ENCODE data around the gene PRKAG2. TPM values are rescaled to one million over a fixed set of nuclear protein-coding genes. Genes with fewer than 3 reads are reported as not detected.

Gene PRKAG2
- total RNA-seq, 4 donors from 2014 or later = 19.5 to 30.8 (median 27.6) TPM

GRCh38 chr7:151732292-151732691 lies 144.6 kb downstream of the PRKAG2 start:
- intact Hi-C loops (cut with DNase I) = no loop called here
- 91 to 93% methylated on average over 13 of the region's 13 CpGs for WGBS, 2 donors
- DNase-seq = no peak
- Histone ChIP-seq H3K27ac (no peak overlapping the region), H3K4me3 (replicated peaks in 1 of 3) (no peak overlapping the region), H3K36me3 (no peaks in the 10 kb centered on the region), H3K27me3 (no peaks in the 10 kb centered on the region), H3K4me1 (peaks cover 16 to 28% of the 10 kb centered on the region in 2 donors), H3K9me3 (no peaks in the 10 kb centered on the region)
- no peak for TF ChIP-seq POLR2A (IDR thresholded peaks at IDR 0.05)
- no peak for TF ChIP-seq CTCF (IDR thresholded peaks at IDR 0.05)

GRCh38 chr7:151731022-151731441 lies 145.9 kb downstream of the PRKAG2 start:
- no peaks in the 10 kb centered on the region for H3K27me3 ChIP-seq
- no peak for DNase-seq
- TF ChIP-seq POLR2A (IDR thresholded peaks at IDR 0.05) = no peak
- TF ChIP-seq CTCF (IDR thresholded peaks at IDR 0.05) = no peak
- no peak overlapping the region for H3K27ac ChIP-seq
- no peaks in the 10 kb centered on the region for H3K9me3 ChIP-seq
- H3K36me3 ChIP-seq = no peaks in the 10 kb centered on the region
- 72 to 80% methylated on average over 6 to 7 of the region's 8 CpGs for WGBS, 2 donors
- intact Hi-C loops (cut with DNase I) = no loop called here
- H3K4me1 ChIP-seq = peaks cover 5 to 19% of the 10 kb centered on the region in 2 donors
- H3K4me3 ChIP-seq (replicated peaks in 1 of 3) = no peak overlapping the region

- Histone ChIP-seq H3K27ac (no peak overlapping the region), H3K36me3 (no peaks in the 10 kb centered on the region), H3K9me3 (no peaks in the 10 kb centered on the region), H3K27me3 (no peaks in the 10 kb centered on the region), H3K4me1 (peaks cover under 1 to 15% of the 10 kb centered on the region in 2 donors), H3K4me3 (replicated peaks in 1 of 3) (no peak overlapping the region)
- intact Hi-C loops (cut with DNase I) = no loop called here
- WGBS, 2 donors = 95 to 96% methylated on average over 9 of the region's 9 CpGs
- DNase-seq = no peak
- TF ChIP-seq POLR2A (IDR thresholded peaks at IDR 0.05) (no peak), CTCF (IDR thresholded peaks at IDR 0.05) (no peak)
Measured at GRCh38 chr7:151730591-151730990, 146.3 kb downstream of the PRKAG2 start.

GRCh38 chr7:151729521-151729921 lies 147.4 kb downstream of the PRKAG2 start:
- Histone ChIP-seq H3K27ac (no peak overlapping the region), H3K36me3 (no peaks in the 10 kb centered on the region), H3K27me3 (no peaks in the 10 kb centered on the region), H3K9me3 (no peaks in the 10 kb centered on the region), H3K4me1 (peaks cover 0 to 10% of the 10 kb centered on the region in 2 donors), H3K4me3 (replicated peaks in 1 of 3) (no peak overlapping the region)
- DNase-seq = no peak
- intact Hi-C loops (cut with DNase I) = no loop called here
- 94 to 95% methylated on average over 11 to 15 of the region's 15 CpGs for WGBS, 2 donors
- TF ChIP-seq POLR2A (IDR thresholded peaks at IDR 0.05) (no peak), CTCF (IDR thresholded peaks at IDR 0.05) (no peak)

- no peaks in the 10 kb centered on the region for H3K9me3 ChIP-seq
- no peak for DNase-seq
- H3K36me3 ChIP-seq = no peaks in the 10 kb centered on the region
- 95 to 97% methylated on average over 14 of the region's 14 CpGs for WGBS, 2 donors
- no peak overlapping the region for H3K4me3 ChIP-seq (replicated peaks in 1 of 3)
- intact Hi-C loops (cut with DNase I) = no loop called here
- H3K27ac ChIP-seq = no peak overlapping the region
- no peaks in the 10 kb centered on the region for H3K27me3 ChIP-seq
- H3K4me1 ChIP-seq = peaks cover 0 to 10% of the 10 kb centered on the region in 2 donors
- TF ChIP-seq POLR2A (IDR thresholded peaks at IDR 0.05) = no peak
- TF ChIP-seq CTCF (IDR thresholded peaks at IDR 0.05) = no peak
Measured at GRCh38 chr7:151728746-151729145, 148.2 kb downstream of the PRKAG2 start.

All from thyroid gland (tissue), 4 donors.